OCI-LY3 (cell line): ENCODE results near the gene SEC24D.
"Not testable (repeated sequence)": the region's sequence is repeated elsewhere in the genome, so short reads cannot be mapped to it uniquely, and the experiment has no call there.

Experiments
- EZH2phosphoT487 ChIP-seq: fragments of 200-600 bp; shearing (Covaris generic); IDR thresholded peaks from 2 replicates; pipeline ENCODE4 v1.6.1; 2018; ENCODE audit warnings: antibody characterized with exemption, mixed run types, low read depth
- TF ChIP-seq, protein P1 (sequence below): fragments of 200-600, 300-600 bp; sonication (generic); IDR thresholded peaks from 2 replicates; pipeline ENCODE4 v1.5.1; 2014; ENCODE audit warnings: antibody characterized with exemption, low read length, low read depth

DNA sequence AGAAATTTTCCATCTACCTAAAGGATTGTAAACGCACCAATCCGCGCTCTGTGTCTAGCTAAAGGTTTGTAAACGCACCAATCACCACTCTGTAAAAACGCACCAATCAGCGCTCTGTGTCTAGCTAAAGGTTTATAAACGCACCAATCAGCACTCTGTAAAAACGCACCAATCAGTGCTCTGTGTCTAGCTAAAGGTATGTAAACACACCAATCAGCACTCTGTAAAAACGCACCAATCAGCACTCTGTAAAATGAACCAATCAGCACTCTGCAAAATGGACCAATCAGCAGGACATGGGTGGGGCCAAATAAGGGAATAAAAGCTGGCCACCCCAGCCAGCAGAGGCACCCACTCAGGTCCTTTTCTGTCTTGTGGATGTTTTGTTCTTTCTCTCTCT, 42.6 kb upstream of the SEC24D start:
- TF ChIP-seq, protein P1, sequence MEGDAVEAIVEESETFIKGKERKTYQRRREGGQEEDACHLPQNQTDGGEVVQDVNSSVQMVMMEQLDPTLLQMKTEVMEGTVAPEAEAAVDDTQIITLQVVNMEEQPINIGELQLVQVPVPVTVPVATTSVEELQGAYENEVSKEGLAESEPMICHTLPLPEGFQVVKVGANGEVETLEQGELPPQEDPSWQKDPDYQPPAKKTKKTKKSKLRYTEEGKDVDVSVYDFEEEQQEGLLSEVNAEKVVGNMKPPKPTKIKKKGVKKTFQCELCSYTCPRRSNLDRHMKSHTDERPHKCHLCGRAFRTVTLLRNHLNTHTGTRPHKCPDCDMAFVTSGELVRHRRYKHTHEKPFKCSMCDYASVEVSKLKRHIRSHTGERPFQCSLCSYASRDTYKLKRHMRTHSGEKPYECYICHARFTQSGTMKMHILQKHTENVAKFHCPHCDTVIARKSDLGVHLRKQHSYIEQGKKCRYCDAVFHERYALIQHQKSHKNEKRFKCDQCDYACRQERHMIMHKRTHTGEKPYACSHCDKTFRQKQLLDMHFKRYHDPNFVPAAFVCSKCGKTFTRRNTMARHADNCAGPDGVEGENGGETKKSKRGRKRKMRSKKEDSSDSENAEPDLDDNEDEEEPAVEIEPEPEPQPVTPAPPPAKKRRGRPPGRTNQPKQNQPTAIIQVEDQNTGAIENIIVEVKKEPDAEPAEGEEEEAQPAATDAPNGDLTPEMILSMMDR = not testable (repeated sequence)
- not testable (repeated sequence) for TF ChIP-seq EZH2phosphoT487
